ENCODE measurements around the gene PHF19. TPM values are rescaled to one million over a fixed set of nuclear protein-coding genes. Genes with fewer than 3 reads are reported as not detected.

Gene PHF19
- total and polyA plus RNA-seq, 2 donors (not counting 3 experiments of a cell fraction or from before 2014, with no cell fraction given), result 102 to 153 TPM

DNA sequence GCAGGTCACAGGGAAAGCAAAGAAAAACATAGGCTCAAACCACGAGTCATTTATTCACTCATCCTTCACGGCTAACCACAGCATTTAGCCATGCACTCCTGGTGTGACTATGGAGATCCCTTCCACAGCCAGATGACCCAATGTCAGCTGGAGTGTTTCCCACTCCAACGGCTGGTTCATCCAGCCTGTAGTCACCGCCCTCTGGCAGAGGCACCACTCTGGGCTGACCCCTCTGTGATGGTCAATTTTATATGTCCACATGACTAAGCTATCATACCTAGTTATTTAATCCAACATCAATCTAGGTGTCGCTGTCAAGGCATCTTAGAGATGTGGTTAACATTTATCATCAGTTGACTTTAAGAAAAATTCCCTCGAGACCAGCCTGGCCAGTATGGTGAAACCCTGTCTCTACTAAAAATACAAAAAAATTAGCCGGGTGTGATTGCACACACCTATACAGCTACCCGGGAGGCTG lies 9.5 kb upstream of the PHF19 start:
- Histone ChIP-seq H4K20me1 (replicated peaks; ENCODE audit: control insufficient read depth, extremely low read depth, insufficient read depth, low read length) (no peaks in the 10 kb centered on the region), H3K79me2 (ENCODE audit: control insufficient read depth, insufficient read depth, low read length) (no peaks in the 10 kb centered on the region), H3K4me3 (replicated peaks in 1 of 3; ENCODE audit: insufficient read depth in 1 of 3, low read depth in 1 of 3, low read length in 3 of 3) (no peak overlapping the region), H3K9ac (replicated peaks; ENCODE audit: extremely low read depth, insufficient read depth, low read length) (no peak overlapping the region), H3K4me1 (ENCODE audit: control insufficient read depth, extremely low read depth, insufficient read depth, low read length) (peaks cover under 1% of the 10 kb centered on the region), H3K27ac (ENCODE audit: insufficient read depth, low read depth, low read length) (no peak overlapping the region), H3K27me3 (ENCODE audit: control insufficient read depth in 2 of 2, insufficient read depth in 2 of 2, low read length in 2 of 2) (no peaks in the 10 kb centered on the region), H3K9me1 (replicated peaks; ENCODE audit: control insufficient read depth, extremely low read depth, insufficient read depth, low read length) (no peaks in the 10 kb centered on the region), H3K4me2 (ENCODE audit: insufficient read depth, low read length) (no peak overlapping the region), H3K9me3 (replicated peaks; ENCODE audit: control insufficient read depth, insufficient read depth, low read length) (no peaks in the 10 kb centered on the region), H2AFZ (ENCODE audit: low read depth, low read length) (no peak overlapping the region), H3K36me3 (ENCODE audit: control insufficient read depth in 2 of 2, extremely low read depth in 1 of 2, insufficient read depth in 2 of 2, low read length in 2 of 2) (no peaks in the 10 kb centered on the region)
- CTCF ChIA-PET, result interaction anchor here (1.2 kb wide), 1 partner anchor 9 kb away, joined by 3 read pairs; no protein-coding TSS in a partner anchor
- no TSS peak for BruUV-seq (replicated peaks)
- DNase-seq (ENCODE audit: low read depth, low spot score) (no peak), FAIRE-seq (no peak)
- intact Hi-C loops (cut with micrococcal nuclease) (no loop called here), dilution Hi-C loops (cut with MboI; ENCODE audit: extremely low pct_ligation_motif_present, low sequenced_read_pairs) (no loop called here)
- no peak for TF ChIP-seq GATA2 (IDR thresholded peaks at IDR 0.05; ENCODE audit: insufficient read depth, insufficient read length, low read depth, low read length)
- TF ChIP-seq POLR2AphosphoS5 (IDR thresholded peaks at IDR 0.05; ENCODE audit: insufficient read depth, low read depth, low read length), result no peak
- TF ChIP-seq, protein P1, sequence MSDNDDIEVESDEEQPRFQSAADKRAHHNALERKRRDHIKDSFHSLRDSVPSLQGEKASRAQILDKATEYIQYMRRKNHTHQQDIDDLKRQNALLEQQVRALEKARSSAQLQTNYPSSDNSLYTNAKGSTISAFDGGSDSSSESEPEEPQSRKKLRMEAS (IDR thresholded peaks at IDR 0.05; ENCODE audit: insufficient read depth, insufficient read length), result no peak
- TF ChIP-seq FOS (IDR thresholded peaks at IDR 0.05; ENCODE audit: borderline replicate concordance, insufficient read depth, low read length), result no peak
- TF ChIP-seq, protein P2, sequence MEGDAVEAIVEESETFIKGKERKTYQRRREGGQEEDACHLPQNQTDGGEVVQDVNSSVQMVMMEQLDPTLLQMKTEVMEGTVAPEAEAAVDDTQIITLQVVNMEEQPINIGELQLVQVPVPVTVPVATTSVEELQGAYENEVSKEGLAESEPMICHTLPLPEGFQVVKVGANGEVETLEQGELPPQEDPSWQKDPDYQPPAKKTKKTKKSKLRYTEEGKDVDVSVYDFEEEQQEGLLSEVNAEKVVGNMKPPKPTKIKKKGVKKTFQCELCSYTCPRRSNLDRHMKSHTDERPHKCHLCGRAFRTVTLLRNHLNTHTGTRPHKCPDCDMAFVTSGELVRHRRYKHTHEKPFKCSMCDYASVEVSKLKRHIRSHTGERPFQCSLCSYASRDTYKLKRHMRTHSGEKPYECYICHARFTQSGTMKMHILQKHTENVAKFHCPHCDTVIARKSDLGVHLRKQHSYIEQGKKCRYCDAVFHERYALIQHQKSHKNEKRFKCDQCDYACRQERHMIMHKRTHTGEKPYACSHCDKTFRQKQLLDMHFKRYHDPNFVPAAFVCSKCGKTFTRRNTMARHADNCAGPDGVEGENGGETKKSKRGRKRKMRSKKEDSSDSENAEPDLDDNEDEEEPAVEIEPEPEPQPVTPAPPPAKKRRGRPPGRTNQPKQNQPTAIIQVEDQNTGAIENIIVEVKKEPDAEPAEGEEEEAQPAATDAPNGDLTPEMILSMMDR (IDR thresholded peaks at IDR 0.05; ENCODE audit: extremely low read depth in 1 of 2, insufficient read depth in 1 of 2, low read depth in 1 of 2, low read length in 2 of 2), result no peak
- POLR2A ChIA-PET, result no interaction called here
